HG03520 (cell line): ENCODE data around the gene FARS2.
"Not testable (repeated sequence)": the region's sequence is repeated elsewhere in the genome, so short reads cannot be mapped to it uniquely, and the experiment has no call there.

ENCODE experiments used
- ATAC-seq: cut with Tn5 transposase; IDR thresholded peaks from one replicate; pipeline ENCODE4 v1.9.1; 2021; ENCODE audit warnings: mild to moderate bottlenecking, moderate library complexity; ENCODE audit not compliant: unreplicated experiment

Gene FARS2

DNA sequence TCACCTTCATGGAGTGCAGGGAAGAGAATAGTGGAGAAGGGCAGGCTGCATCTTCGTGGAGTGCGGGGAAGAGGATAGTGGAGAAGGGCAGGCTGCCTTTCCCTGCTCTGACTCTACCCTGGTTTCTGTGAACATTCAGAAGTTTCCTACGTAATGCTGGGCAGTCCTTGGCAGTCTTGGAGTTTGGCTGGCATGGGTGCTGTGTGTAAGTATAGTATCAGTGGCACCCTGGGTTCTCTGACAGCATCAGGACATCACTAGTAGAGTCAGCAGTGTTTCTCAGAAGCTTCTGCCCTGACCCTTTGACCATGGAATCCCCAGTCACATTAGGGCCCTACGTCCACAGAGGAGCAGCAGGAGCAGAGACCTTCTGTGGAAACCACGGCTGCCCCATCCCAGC is 392.5 kb downstream of the FARS2 start:
- ATAC-seq = no peak

DNA sequence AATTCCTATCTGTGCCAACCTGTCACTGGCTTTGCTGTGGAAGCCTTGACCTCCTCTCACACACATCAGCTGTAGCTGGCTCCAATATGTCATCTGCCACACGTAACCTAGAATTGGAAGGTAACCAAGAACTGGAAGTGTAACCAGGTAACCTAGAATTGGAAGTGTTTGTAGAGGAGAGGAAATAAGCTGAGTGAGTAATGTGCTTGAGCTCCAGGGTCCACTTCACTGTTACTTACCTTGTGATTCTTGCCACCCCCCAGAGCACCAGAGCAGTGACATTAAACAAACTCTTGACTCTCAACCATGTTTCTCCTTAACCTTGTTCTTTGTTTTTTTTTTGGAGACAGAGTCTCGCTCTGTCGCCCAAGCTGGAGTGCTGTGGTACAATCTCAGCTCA is 394.9 kb downstream of the FARS2 start:
- ATAC-seq = no peak

DNA sequence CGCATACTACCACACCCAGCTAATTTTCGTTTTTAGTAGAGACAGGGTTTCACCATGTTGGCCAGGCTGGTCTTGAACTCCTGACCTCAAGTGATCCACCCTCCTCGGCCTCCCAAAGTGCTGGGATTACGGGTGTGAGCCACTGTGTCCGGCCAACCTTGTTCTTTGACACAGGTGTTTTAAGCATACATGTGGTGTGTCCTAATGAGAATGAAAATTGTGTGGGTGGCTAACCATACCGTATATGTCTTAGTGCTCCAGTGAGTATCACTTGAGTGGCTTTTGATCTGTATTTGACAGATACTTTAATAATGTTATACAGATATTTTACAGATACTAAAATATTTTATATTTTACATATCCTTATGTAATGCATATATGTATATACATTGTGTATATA is 395.4 kb downstream of the FARS2 start:
- ATAC-seq = not testable (repeated sequence)

DNA sequence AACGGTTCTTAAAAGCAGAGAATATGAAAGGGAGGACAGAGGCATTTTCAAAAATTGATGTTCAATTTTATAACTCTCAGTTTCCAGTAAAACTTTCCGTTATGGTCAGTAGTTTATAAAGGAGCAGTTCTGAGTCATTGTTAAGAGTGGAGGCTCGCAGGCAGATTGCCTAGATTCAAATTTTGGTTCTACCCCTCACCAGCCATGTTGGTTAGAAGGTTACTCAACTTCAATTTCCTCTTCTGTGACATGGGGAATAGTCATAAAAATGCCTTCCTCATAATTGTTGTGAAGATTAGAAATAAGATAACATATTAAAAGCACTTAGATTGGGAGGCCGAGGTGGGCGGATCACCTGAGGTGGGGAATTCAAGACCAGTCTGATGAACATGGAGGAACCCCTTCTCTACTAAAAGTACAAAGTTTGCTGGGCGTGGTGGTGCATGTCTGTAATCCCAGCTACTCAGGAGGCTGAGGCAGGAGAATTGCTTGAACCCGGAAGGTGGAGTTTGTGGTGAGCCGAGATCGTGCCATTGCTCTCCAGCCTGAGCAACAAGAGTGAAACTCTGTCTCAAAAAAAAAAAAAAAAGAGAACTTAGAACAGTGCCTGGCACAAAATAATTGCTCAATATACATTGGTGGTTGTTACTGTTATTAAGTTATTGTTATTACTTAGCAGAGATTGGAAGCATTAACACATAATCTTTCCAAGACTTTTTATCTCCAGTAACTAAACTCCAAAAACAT is 396.5 kb downstream of the FARS2 start:
- ATAC-seq = no peak

- ATAC-seq = no peak
Observed at GRCh38 chr6:5659467-5659866, 398.2 kb downstream of the FARS2 start.

DNA sequence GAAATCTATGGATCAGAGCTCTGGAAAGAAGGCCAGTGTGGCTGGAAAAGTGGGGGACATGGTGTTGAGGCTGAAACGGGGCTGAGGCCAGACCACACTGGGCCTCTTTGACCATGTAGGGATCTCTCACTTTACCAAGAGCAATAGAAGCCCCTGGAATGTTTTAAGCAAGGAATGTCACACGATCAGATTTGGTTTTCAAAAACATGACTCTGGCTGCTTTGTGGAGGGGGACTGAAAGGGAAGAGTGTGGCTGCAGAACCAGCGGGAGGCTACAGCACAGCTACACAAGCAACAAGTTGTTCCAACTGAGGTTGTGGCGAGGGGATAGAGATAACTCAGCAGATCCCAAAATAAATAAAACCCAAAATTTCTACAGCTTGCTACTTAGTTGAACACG is 399.5 kb downstream of the FARS2 start:
- no peak for ATAC-seq

GRCh38 chr6:5662797-5663196 is 401.5 kb downstream of the FARS2 start:
- no peak for ATAC-seq

DNA sequence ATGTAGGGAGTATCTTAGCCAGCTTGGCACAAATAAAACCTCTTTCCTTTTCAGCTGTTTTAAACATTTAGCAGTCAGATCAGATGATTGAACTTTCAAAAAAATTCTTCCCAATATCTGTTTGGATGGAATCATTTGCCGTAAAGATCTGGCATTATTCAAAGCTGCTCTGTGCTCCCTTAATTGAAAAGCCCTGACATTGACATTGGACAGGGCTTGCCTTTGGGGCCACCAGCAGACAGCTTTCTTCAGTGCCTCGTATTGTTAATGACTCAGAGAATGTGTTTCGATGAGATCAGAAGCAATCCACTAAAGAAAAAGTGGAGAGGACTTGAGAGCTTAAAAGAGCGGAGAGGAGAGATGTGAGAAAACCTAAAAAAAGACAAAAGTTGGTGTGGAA is 401.9 kb downstream of the FARS2 start:
- no peak for ATAC-seq

GRCh38 chr6:5663739-5664138 is 402.4 kb downstream of the FARS2 start:
- no peak for ATAC-seq

- no peak for ATAC-seq
Observed at GRCh38 chr6:5664149-5664548, 402.8 kb downstream of the FARS2 start.

DNA sequence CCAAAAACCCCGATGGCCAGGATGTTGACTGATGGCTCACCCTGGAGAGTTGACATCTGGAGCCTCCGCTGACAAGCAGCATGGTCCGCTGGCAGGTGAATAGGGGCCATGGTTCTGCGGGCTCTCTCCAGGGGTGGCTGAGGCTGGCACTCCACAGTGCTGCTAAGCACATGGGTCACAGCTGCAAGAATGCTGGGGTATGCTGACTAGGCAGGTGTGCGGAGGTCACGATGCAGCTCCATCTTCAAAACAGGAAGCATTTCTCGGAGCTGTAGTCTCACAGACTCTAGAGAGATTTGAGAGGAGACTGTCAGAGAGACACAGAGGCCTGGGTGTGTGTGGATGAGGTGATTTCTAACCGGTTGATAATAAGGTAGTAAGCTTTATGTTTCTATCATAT is 403.9 kb downstream of the FARS2 start:
- no peak for ATAC-seq

- ATAC-seq = no peak
Observed at GRCh38 chr6:5665667-5666066, 404.4 kb downstream of the FARS2 start.

GRCh38 chr6:5666695-5667094 is 405.4 kb downstream of the FARS2 start:
- no peak for ATAC-seq

DNA sequence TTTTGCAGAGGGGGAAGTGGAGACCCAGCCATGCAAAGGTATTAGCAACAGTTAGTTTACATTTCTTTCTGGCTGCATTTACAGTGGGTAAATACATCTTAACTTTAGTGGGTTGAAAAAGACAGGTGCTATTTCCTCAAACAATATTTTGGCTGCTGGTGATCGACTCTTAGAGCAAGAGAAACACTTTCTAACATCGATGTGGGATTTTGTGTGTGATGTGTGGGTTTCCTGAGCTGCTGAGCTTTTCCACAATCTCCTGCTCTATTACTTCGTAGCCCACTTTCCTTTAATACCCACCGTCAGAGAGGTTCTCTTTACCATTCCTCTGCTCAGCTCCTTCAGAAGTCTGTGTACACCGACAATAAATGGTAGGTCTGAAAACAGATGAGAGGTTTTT is 406.4 kb downstream of the FARS2 start:
- ATAC-seq = no peak

DNA sequence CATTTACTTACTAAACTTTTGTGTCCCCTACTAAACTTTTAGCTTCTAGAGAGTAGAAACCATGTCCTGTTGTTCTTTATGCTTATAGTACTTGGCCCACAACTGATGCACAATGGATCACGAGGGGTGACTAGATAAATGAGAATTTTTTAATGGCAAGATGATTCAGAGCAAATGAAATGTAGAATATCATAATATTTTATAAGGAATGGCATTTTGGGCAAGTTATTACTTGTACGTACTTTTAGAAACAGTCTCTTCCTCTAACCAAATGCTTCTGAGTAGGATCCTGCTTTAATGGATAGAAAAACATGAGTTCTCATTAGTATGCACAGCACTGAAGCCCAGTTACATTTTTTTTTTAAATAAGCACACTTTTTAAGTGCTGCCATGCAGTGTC is 409.1 kb downstream of the FARS2 start:
- ATAC-seq = no peak

DNA sequence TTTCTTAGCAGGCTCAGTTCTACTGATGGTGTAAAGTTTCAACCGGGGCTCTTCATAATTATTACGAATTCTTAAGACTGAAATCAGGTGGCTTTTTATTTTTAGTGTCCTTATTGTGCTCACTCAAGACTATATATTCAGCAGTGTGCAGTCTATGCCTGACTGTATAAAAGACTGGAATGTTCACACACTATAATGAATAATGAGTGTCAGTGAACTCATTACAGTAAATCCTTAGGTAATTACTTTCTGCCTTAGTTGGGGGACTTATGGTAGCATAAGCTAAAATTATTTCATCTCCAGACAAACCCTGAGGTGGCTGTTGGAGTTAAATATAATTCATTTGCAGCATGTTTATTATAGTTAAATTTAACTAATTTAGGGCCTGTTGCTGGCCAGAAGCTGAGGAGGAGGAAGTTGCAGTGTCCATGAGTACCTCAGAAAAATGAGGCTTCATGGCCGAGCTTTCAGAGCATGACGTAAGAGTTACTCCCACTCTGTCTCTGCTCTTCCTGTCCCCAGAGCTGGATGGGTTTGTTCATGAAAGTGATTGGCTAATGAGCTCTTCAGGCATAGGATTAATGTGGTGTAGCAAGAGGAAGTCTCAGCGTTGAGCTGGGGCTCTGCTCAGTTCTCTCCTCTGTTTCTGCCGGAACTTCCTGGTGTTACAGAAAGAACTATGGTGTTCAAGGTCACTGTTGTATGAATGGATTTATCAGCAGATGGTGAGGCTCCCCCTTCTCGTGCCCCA is 409.7 kb downstream of the FARS2 start:
- no peak for ATAC-seq

- no peak for ATAC-seq
Observed at GRCh38 chr6:5671601-5672559, 410.6 kb downstream of the FARS2 start.

DNA sequence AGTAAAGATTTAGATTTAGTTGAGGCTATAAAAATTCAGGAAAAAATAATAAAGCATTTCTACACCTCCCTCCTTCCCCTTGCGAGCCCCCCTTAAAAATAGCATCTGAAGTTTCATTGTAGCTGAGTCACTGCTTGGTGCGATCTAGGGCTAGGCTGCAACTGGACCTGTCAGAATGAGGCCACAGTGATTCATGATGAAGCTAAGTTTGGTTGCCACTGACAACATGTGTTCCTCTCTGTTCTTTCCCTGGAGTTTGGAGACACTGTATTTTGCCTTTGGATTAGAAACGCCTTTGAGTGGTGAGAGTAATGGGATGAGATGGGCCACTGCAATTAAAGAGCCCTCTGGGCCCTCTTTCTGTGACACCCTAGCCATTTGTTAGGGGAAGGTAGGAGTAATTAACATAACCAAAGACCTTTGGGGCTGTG is 411.3 kb downstream of the FARS2 start:
- ATAC-seq = no peak

- no peak for ATAC-seq
Observed at GRCh38 chr6:5673019-5673790, 411.9 kb downstream of the FARS2 start.

DNA sequence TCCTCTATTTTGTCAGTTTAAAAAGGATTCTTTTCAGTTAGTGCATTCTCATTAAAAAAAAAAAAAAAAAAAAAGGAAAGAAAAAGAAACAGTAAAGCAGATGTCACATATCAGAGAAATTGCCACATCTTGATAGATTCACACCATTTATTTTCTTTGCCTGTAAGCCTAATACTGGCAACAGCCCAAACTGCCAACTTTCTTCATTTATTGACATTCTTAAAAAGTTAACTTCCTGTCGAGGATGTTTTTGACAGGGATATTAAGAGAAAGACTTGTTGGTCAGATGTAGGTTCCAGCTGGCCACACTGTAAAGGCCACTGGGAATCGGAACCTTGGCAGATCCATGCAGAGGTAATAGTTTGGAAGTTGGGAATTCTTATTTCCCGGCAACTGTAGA is 412.8 kb downstream of the FARS2 start:
- no peak for ATAC-seq

- no peak for ATAC-seq
Observed at GRCh38 chr6:5674721-5675120, 413.4 kb downstream of the FARS2 start.
